Fibroblast of mammary gland (primary cell): ENCODE results near the gene PLPP7.
"Not testable (repeated sequence)": the region's sequence is repeated elsewhere in the genome, so short reads cannot be mapped to it uniquely, and the experiment has no call there.

Experiments used
- DNase-seq: peaks from one replicate; pipeline ENCODE4 v3.0.0-alpha.2; 2010; ENCODE audit warnings: low read depth
- H3K4me3 ChIP-seq: 2 replicates; pipeline ENCODE4 v1.5.1; 2011; ENCODE audit warnings: low read depth, mild to moderate bottlenecking, low read length, moderate library complexity; ENCODE audit not compliant: control insufficient read depth
- CTCF ChIP-seq: conservative IDR thresholded peaks from 2 replicates; pipeline ENCODE4 v1.5.1; 2011; ENCODE audit warnings: low read depth, low read length, inconsistent platforms; ENCODE audit not compliant: control insufficient read depth, insufficient read depth

PLPP7 gene

DNA sequence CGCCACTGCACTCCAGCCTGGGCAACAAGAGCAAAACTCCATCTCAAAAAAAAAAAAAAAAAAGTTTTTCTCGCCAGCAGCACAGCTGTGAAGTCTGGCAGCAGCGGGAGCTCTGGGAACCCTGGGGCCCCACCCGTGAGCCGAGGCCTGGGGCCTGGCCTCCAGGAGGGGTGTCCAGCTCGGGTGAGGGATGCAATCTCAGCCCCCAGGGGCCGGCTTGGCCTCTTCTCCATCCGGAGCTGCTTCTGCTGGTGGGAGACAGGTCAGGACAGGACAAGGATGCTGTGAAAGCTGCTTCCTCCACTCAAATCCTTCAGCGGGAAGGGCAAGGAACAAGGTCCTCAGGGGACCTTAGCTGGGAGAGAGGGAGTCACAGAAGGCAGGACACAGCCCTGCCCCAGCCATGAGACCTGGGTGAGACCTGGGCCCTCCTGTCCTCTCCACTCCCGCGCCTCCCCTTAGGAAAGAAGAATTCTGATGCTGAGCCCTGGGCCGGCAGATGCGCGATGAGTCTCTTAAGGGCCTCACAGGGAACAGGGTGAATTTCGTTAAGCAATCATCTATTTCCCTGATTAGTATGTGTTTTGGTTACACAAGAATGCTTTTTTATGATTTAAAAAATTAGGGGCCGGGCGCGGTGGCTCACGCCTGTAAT is 30.6 kb downstream of the PLPP7 start:
- no peak for TF ChIP-seq CTCF
- DNase-seq, result peak; percentile 47
- H3K4me3 ChIP-seq, result no peak overlapping the region

- H3K4me3 ChIP-seq, result no peak overlapping the region
- no peak for TF ChIP-seq CTCF
These were observed 34.1 kb downstream of the PLPP7 start for GRCh38 chr9:131323629-131324028.

GRCh38 chr9:131324736-131325679 is 35.5 kb downstream of the PLPP7 start:
- no peak for DNase-seq
- no peak overlapping the region for H3K4me3 ChIP-seq
- no peak for TF ChIP-seq CTCF

More at GRCh38 chr9:131323629-131324028, 34.1 kb downstream of the PLPP7 start:
- no peak for DNase-seq

DNA sequence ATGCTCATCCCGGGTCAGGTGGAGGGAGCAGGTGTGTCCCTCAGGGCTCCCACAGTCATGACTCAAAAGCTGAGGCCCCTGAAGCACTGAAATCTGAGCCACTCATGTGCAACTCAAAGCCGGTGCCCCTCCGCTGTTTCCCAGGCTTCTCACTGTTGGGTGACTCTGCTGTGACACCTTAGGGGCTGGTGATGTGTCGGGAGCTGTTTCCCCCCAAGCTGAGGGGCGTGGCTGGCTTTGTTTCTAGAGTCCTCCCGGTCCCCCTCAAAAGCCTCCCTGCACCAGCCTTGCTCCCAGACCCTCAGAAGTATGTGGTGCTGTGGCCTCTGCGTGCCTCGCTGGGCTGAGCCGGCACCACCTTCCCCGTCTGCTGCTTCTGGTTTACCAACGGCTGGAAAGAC is 39.7 kb downstream of the PLPP7 start:
- TF ChIP-seq CTCF, result no peak
- H3K4me3 ChIP-seq, result no peak overlapping the region
- no peak for DNase-seq

- no peak for TF ChIP-seq CTCF
- DNase-seq, result no peak
These were observed 41.5 kb downstream of the PLPP7 start for GRCh38 chr9:131330814-131331600.

GRCh38 chr9:131331996-131332395 is 42.5 kb downstream of the PLPP7 start:
- DNase-seq, H3K4me3 ChIP-seq: not testable (repeated sequence)

More at GRCh38 chr9:131330814-131331600, 41.5 kb downstream of the PLPP7 start:
- H3K4me3 ChIP-seq, result no peak overlapping the region
